ENCODE results near the gene TAF5L.
"Not testable (repeated sequence)": the region's sequence is repeated elsewhere in the genome, so short reads cannot be mapped to it uniquely, and the experiment has no call there.

The TAF5L gene

GRCh38 chr1:229641306-229641705 lies 15.4 kb upstream of the TAF5L start:
- DNase-seq, result no peak

- DNase-seq, result no peak
Measured at GRCh38 chr1:229640455-229640854, 14.5 kb upstream of the TAF5L start.

GRCh38 chr1:229637746-229638145 lies 11.8 kb upstream of the TAF5L start:
- no peak for DNase-seq

- DNase-seq, result no peak
Measured at GRCh38 chr1:229636042-229636441, 10.1 kb upstream of the TAF5L start.

- DNase-seq, result no peak
Measured at GRCh38 chr1:229631966-229632365, 6.0 kb upstream of the TAF5L start.

GRCh38 chr1:229631148-229631547 lies 5.2 kb upstream of the TAF5L start:
- no peak for DNase-seq

GRCh38 chr1:229629261-229629660 lies 3.3 kb upstream of the TAF5L start:
- DNase-seq, result no peak

- no peak for DNase-seq
Measured at GRCh38 chr1:229627003-229627402, 1.1 kb upstream of the TAF5L start.

GRCh38 chr1:229625071-229625914 lies 629 bp downstream of the TAF5L start:
- peak; percentile 73 for DNase-seq

GRCh38 chr1:229624521-229625070 lies 1.3 kb downstream of the TAF5L start:
- no peak for DNase-seq

GRCh38 chr1:229623838-229624237 lies 2.1 kb downstream of the TAF5L start:
- DNase-seq, result no peak

GRCh38 chr1:229623225-229623624 lies 2.7 kb downstream of the TAF5L start:
- DNase-seq, result no peak

- DNase-seq, result not testable (repeated sequence)
Measured at GRCh38 chr1:229622641-229623120, 3.2 kb downstream of the TAF5L start.

GRCh38 chr1:229621663-229622062 lies 4.3 kb downstream of the TAF5L start:
- no peak for DNase-seq

GRCh38 chr1:229620876-229621275 lies 5.0 kb downstream of the TAF5L start:
- DNase-seq, result no peak

- DNase-seq, result no peak
Measured at GRCh38 chr1:229619614-229620013, 6.3 kb downstream of the TAF5L start.

GRCh38 chr1:229619002-229619401 lies 6.9 kb downstream of the TAF5L start:
- DNase-seq, result no peak

- no peak for DNase-seq
Measured at GRCh38 chr1:229617351-229618100, 8.4 kb downstream of the TAF5L start.

GRCh38 chr1:229614701-229615100 lies 11.2 kb downstream of the TAF5L start:
- no peak for DNase-seq

GRCh38 chr1:229613938-229614337 lies 12.0 kb downstream of the TAF5L start:
- DNase-seq, result no peak

GRCh38 chr1:229608590-229608989 lies 17.3 kb downstream of the TAF5L start:
- DNase-seq, result no peak

GRCh38 chr1:229607370-229607769 lies 18.6 kb downstream of the TAF5L start:
- DNase-seq, result no peak

GRCh38 chr1:229603371-229604005 lies 22.4 kb downstream of the TAF5L start:
- DNase-seq, result no peak

All from stimulated activated CD4-positive, alpha-beta T cell treated with anti-CD3 and anti-CD28 coated beads, Interleukin-15, amount 100 ng/mL, for 24 hours (primary cell).